ENCODE measurements around the gene SLC7A4.

SLC7A4 gene

DNA sequence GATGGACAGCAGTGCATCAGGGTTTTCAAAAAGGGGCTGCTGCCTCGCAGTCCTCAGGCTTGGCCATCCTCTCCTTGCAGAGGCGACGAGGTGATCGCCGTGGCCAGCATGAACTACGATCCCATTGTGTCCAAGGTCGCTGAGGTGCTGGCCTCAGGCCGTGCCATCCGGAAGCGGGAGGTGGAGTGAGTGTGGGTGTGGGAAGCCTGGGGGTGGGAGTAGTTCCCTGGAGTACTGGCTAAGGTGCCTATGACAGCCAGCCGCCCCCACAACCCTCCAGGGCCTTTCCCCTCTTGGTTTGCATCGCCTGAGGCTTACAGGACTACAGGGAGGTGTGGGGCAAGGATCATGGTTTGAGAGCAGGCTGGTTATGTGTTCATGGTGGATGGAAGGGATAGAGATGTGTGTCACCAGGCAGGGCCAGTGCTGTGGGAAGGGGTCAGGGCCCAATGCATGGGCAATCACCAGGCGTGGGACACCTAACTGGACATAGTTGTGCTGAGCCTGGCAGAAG lies 52.4 kb downstream of the SLC7A4 start:
- in situ Hi-C loops (cut with HindIII; ENCODE audit: low pct_ligation_motif_present, low sequenced_read_pairs), result no loop called here
- DNase-seq, result no peak
- Histone ChIP-seq H3K4me3 (ENCODE audit: low read depth, low read length) (peak overlapping the region; percentile 29), H3K27ac (no peak overlapping the region), H3K36me3 (replicated peaks) (peaks cover 12% of the 10 kb centered on the region), H3K27me3 (replicated peaks) (no peaks in the 10 kb centered on the region)
- TF ChIP-seq, protein P1, sequence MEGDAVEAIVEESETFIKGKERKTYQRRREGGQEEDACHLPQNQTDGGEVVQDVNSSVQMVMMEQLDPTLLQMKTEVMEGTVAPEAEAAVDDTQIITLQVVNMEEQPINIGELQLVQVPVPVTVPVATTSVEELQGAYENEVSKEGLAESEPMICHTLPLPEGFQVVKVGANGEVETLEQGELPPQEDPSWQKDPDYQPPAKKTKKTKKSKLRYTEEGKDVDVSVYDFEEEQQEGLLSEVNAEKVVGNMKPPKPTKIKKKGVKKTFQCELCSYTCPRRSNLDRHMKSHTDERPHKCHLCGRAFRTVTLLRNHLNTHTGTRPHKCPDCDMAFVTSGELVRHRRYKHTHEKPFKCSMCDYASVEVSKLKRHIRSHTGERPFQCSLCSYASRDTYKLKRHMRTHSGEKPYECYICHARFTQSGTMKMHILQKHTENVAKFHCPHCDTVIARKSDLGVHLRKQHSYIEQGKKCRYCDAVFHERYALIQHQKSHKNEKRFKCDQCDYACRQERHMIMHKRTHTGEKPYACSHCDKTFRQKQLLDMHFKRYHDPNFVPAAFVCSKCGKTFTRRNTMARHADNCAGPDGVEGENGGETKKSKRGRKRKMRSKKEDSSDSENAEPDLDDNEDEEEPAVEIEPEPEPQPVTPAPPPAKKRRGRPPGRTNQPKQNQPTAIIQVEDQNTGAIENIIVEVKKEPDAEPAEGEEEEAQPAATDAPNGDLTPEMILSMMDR (IDR thresholded peaks at IDR 0.05; ENCODE audit: low read depth, low read length, missing control alignments), result no peak

DNA sequence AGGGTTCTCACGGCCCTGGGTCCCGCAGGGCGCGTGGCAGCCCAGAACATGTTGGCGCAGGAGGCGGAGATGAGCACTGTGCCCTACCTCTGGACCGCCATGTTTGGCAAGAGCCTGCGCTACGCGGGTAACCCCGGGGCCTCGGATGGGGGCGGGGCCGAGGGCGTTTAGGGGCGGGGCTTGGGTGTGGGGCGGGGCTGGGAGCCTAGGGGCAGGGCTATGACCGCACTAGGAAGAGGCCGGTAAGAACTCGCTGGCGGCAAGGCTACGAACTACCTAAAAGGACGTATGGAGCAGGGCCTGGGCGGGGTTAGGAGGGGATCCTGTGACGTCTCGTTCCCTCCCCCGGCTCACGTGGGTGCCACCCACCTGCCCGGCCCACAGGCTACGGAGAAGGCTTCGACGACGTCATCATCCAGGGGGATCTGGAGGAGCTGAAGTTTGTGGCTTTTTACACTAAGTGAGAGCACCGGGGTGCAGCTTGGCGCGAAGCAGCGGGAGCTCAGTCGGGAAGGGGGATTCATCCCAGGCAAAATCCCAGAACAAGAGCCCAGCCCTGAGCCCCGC lies 53.0 kb downstream of the SLC7A4 start:
- in situ Hi-C loops (cut with HindIII; ENCODE audit: low pct_ligation_motif_present, low sequenced_read_pairs), result no loop called here
- peak; percentile 71 for DNase-seq
- TF ChIP-seq, protein P1 (IDR thresholded peaks at IDR 0.05; ENCODE audit: low read depth, low read length, missing control alignments), result no peak
- no peak overlapping the region for H3K27ac ChIP-seq
- H3K27me3 ChIP-seq (replicated peaks), result peaks cover 2% of the 10 kb centered on the region
- H3K36me3 ChIP-seq (replicated peaks), result peaks cover 8% of the 10 kb centered on the region
- peak overlapping the region; percentile 29 for H3K4me3 ChIP-seq (ENCODE audit: low read depth, low read length)

All from brain microvascular endothelial cell (primary cell).